WTC11 (cell line): Measurements from ENCODE around the gene OPTC. TPM values are rescaled to one million over a fixed set of nuclear protein-coding genes. Genes with fewer than 3 reads are reported as not detected.

Experiments
- ATAC-seq: fragments of 200-7000 bp; cut with Tn5 transposase; 2 replicates; pipeline ENCODE4 v1.10.0; 2021; ENCODE audit warnings: mild to moderate bottlenecking, moderate library complexity
- CTCF ChIA-PET: fragments of 300-600 bp; sonication (Branson Sonifier 250); formaldehyde crosslinking; loops from one replicate; lab custom pipeline; 2021; ENCODE audit warnings: antibody characterized with exemption; lab: Charles Lee
- POLR2A ChIA-PET: fragments of 350-600 bp; sonication (Branson Sonifier 250); formaldehyde crosslinking; loops from one replicate; lab custom pipeline; 2021; ENCODE audit warnings: antibody characterized with exemption; lab: Charles Lee
- DNase-seq: peaks from one replicate; pipeline ENCODE4 v3.0.0; 2021; ENCODE audit warnings: low spot score
- H3K27ac Mint-ChIP-seq: 2 replicates; pipeline ENCODE4 v1.8.0; 2021; ENCODE audit warnings: mixed read lengths
- H3K27me3 Mint-ChIP-seq: 2 replicates; pipeline ENCODE4 v1.8.0; 2021; ENCODE audit warnings: low read depth, mild to moderate bottlenecking, moderate library complexity, mixed read lengths
- H3K36me3 Mint-ChIP-seq: 2 replicates; pipeline ENCODE4 v1.8.0; 2021; ENCODE audit warnings: mixed read lengths
- H3K4me1 Mint-ChIP-seq: 2 replicates; pipeline ENCODE4 v1.8.0; 2022; ENCODE audit warnings: mixed read lengths
- H3K4me3 Mint-ChIP-seq: 2 replicates; pipeline ENCODE4 v1.8.0; 2021; ENCODE audit warnings: mild to moderate bottlenecking, moderate library complexity, mixed read lengths
- H3K9me3 Mint-ChIP-seq: 2 replicates; pipeline ENCODE4 v1.8.0; 2021; ENCODE audit warnings: mixed read lengths
- CTCF ChIP-seq: fragments of 200-600 bp; IDR thresholded peaks from 2 replicates; pipeline ENCODE4 v1.8.0; 2022; ENCODE audit warnings: antibody characterized with exemption
- GTF2I ChIP-seq: fragments of 250-450 bp; sonication (Bioruptor Pico); conservative IDR thresholded peaks from 2 replicates; pipeline ENCODE4 v1.4.0; 2021; ENCODE audit warnings: mild to moderate bottlenecking
- HMGA2 ChIP-seq: fragments of 250-450 bp; sonication (Bioruptor Pico); IDR thresholded peaks from 2 replicates; pipeline ENCODE4 v1.4.0; 2021; ENCODE audit warnings: mild to moderate bottlenecking, moderate library complexity
- IRF2 ChIP-seq: sonication (generic); formaldehyde crosslinking; IDR thresholded peaks from 2 replicates; pipeline ENCODE4 v1.8.0; 2022; ENCODE audit warnings: low read depth, missing genetic modification reagents, borderline replicate concordance
- SMAD4 ChIP-seq: sonication (generic); formaldehyde crosslinking; IDR thresholded peaks from 2 replicates; pipeline ENCODE4 v1.8.0; 2022; ENCODE audit warnings: mild to moderate bottlenecking, missing genetic modification reagents
- ZBTB43 ChIP-seq: sonication (generic); formaldehyde crosslinking; IDR thresholded peaks from 2 replicates; pipeline ENCODE4 v1.8.1; 2023; ENCODE audit warnings: mild to moderate bottlenecking, missing genetic modification reagents
- ZNF138 ChIP-seq: sonication (generic); formaldehyde crosslinking; conservative IDR thresholded peaks from 2 replicates; pipeline ENCODE4 v1.8.1; 2022; ENCODE audit warnings: mild to moderate bottlenecking, moderate library complexity, missing genetic modification reagents
- ZNF219 ChIP-seq: sonication (generic); formaldehyde crosslinking; IDR thresholded peaks from 2 replicates; pipeline ENCODE4 v1.8.0; 2023; ENCODE audit warnings: missing genetic modification reagents, mild to moderate bottlenecking, borderline replicate concordance
- ZNF232 ChIP-seq: sonication (generic); formaldehyde crosslinking; IDR thresholded peaks from 2 replicates; pipeline ENCODE4 v1.8.0; 2022; ENCODE audit warnings: mild to moderate bottlenecking, missing genetic modification reagents
- ZNF423 ChIP-seq: fragments of 250-450 bp; sonication (Bioruptor Pico); IDR thresholded peaks from 2 replicates; pipeline ENCODE4 v2.1.2; 2022; ENCODE audit warnings: mild to moderate bottlenecking, moderate library complexity
- total RNA-seq: library from RNA; stranded (reverse); gene quantifications from 3 replicates; pipeline ENCODE4 v1.2.3, GENCODE V29; 2021
- TF ChIP-seq, protein P1 (sequence below): sonication (generic); formaldehyde crosslinking; IDR thresholded peaks from 2 replicates; pipeline ENCODE4 v1.8.1; 2023; ENCODE audit warnings: mild to moderate bottlenecking, moderate library complexity, missing genetic modification reagents
- TF ChIP-seq, protein P2 (sequence below): fragments of 250-450 bp; sonication (Bioruptor Pico); IDR thresholded peaks from 2 replicates; pipeline ENCODE4 v1.9.0; 2021; ENCODE audit warnings: mild to moderate bottlenecking, borderline replicate concordance
- TF ChIP-seq, protein P3 (sequence below): sonication (generic); formaldehyde crosslinking; IDR thresholded peaks from 2 replicates; pipeline ENCODE4 v1.8.1; 2023; ENCODE audit warnings: mild to moderate bottlenecking, missing genetic modification reagents, borderline replicate concordance
- TF ChIP-seq, protein P4 (sequence below): fragments of 250-450 bp; sonication (Bioruptor Pico); IDR thresholded peaks from 2 replicates; pipeline ENCODE4 v1.8.0; 2021; ENCODE audit warnings: mild to moderate bottlenecking
- TF ChIP-seq, protein P5 (sequence below): sonication (generic); formaldehyde crosslinking; IDR thresholded peaks from 2 replicates; pipeline ENCODE4 v1.8.0; 2022; ENCODE audit warnings: mild to moderate bottlenecking, missing genetic modification reagents

The OPTC gene
- total RNA-seq, 1 experiment from 2014 or later, result 0.55 TPM

DNA sequence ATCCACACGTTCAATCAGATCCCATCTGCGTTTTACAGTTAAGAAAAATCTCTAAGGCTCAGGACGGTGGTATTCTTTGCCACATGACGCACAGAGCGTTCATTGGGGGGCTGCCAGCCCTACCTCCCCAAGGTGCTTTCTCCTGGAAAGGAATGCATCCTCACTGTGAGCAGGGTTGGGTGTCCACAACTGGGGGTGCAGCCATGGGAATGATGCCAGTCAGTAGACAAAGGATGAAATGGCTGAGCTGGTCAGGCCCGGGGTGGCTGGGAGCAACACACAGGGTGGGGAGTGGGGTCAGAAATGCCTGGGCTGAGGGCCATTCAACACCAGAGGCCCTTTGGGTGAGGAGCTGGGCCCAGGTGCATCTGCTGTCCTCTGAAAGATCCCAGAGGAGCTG lies 25.9 kb downstream of the OPTC start:
- ChIA-PET CTCF (interaction anchor here (1.0 to 3.1 kb wide), 17 partner anchors 8 to 926 kb away, joined by 3 to 22 read pairs (median 5); partner anchors contain the start of gene PRELP), POLR2A (interaction anchor here (1.0 to 1.4 kb wide), 4 partner anchors 12 to 182 kb away, joined by 3 to 4 read pairs (median 3); no protein-coding TSS in a partner anchor)
- H3K27ac Mint-ChIP-seq, result no peak overlapping the region

DNA sequence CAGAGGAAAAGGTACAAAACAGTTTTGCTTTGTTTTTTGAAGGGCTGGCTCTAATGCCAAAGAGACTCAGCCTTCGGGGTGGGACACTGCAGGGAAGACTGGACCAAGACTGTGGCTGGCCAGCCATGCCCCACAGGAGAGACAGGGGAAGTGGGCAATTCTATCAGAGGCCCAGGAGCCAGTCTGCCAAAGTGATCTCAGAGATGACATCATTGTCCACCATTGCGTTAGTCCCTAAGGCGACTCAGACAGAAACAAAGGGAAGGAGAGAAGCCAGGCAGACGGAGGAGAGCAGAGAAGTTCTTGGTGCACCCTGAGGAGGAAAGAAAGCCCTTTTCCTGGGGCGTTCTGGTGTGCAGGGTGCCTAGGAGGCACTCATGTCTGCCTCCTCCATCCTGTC lies 26.4 kb downstream of the OPTC start:
- DNase-seq (no peak), ATAC-seq (no peak)
- no peaks in the 10 kb centered on the region for H3K9me3 Mint-ChIP-seq
- ChIA-PET POLR2A (interaction anchor here (1.4 kb wide), 1 partner anchor 108 kb away, joined by 3 read pairs; no protein-coding TSS in a partner anchor), CTCF (interaction anchor here (1.0 to 2.6 kb wide), 6 partner anchors 16 to 253 kb away, joined by 4 to 9 read pairs (median 8); partner anchors contain the start of gene PRELP)
- no peaks in the 10 kb centered on the region for H3K36me3 Mint-ChIP-seq
- no peak overlapping the region for H3K4me3 Mint-ChIP-seq
- peaks cover 73% of the 10 kb centered on the region for H3K4me1 Mint-ChIP-seq
- H3K27ac Mint-ChIP-seq, result no peak overlapping the region
- peaks cover 78% of the 10 kb centered on the region for H3K27me3 Mint-ChIP-seq
- TF ChIP-seq ZNF219 (CRISPR knock-in tag) (no peak), SMAD4 (no peak), ZNF232 (no peak), ZBTB43 (CRISPR knock-in tag) (no peak), GTF2I (CRISPR knock-in tag) (no peak), IRF2 (CRISPR knock-in tag) (no peak), HMGA2 (CRISPR knock-in tag) (no peak), ZNF138 (CRISPR knock-in tag) (no peak), ZNF423 (CRISPR knock-in tag) (no peak)
- TF ChIP-seq, protein P1, sequence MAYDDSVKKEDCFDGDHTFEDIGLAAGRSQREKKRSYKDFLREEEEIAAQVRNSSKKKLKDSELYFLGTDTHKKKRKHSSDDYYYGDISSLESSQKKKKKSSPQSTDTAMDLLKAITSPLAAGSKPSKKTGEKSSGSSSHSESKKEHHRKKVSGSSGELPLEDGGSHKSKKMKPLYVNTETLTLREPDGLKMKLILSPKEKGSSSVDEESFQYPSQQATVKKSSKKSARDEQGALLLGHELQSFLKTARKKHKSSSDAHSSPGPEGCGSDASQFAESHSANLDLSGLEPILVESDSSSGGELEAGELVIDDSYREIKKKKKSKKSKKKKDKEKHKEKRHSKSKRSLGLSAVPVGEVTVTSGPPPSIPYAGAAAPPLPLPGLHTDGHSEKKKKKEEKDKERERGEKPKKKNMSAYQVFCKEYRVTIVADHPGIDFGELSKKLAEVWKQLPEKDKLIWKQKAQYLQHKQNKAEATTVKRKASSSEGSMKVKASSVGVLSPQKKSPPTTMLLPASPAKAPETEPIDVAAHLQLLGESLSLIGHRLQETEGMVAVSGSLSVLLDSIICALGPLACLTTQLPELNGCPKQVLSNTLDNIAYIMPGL, result no peak
- TF ChIP-seq, protein P2, sequence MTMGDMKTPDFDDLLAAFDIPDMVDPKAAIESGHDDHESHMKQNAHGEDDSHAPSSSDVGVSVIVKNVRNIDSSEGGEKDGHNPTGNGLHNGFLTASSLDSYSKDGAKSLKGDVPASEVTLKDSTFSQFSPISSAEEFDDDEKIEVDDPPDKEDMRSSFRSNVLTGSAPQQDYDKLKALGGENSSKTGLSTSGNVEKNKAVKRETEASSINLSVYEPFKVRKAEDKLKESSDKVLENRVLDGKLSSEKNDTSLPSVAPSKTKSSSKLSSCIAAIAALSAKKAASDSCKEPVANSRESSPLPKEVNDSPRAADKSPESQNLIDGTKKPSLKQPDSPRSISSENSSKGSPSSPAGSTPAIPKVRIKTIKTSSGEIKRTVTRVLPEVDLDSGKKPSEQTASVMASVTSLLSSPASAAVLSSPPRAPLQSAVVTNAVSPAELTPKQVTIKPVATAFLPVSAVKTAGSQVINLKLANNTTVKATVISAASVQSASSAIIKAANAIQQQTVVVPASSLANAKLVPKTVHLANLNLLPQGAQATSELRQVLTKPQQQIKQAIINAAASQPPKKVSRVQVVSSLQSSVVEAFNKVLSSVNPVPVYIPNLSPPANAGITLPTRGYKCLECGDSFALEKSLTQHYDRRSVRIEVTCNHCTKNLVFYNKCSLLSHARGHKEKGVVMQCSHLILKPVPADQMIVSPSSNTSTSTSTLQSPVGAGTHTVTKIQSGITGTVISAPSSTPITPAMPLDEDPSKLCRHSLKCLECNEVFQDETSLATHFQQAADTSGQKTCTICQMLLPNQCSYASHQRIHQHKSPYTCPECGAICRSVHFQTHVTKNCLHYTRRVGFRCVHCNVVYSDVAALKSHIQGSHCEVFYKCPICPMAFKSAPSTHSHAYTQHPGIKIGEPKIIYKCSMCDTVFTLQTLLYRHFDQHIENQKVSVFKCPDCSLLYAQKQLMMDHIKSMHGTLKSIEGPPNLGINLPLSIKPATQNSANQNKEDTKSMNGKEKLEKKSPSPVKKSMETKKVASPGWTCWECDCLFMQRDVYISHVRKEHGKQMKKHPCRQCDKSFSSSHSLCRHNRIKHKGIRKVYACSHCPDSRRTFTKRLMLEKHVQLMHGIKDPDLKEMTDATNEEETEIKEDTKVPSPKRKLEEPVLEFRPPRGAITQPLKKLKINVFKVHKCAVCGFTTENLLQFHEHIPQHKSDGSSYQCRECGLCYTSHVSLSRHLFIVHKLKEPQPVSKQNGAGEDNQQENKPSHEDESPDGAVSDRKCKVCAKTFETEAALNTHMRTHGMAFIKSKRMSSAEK, result no peak
- TF ChIP-seq, protein P3, sequence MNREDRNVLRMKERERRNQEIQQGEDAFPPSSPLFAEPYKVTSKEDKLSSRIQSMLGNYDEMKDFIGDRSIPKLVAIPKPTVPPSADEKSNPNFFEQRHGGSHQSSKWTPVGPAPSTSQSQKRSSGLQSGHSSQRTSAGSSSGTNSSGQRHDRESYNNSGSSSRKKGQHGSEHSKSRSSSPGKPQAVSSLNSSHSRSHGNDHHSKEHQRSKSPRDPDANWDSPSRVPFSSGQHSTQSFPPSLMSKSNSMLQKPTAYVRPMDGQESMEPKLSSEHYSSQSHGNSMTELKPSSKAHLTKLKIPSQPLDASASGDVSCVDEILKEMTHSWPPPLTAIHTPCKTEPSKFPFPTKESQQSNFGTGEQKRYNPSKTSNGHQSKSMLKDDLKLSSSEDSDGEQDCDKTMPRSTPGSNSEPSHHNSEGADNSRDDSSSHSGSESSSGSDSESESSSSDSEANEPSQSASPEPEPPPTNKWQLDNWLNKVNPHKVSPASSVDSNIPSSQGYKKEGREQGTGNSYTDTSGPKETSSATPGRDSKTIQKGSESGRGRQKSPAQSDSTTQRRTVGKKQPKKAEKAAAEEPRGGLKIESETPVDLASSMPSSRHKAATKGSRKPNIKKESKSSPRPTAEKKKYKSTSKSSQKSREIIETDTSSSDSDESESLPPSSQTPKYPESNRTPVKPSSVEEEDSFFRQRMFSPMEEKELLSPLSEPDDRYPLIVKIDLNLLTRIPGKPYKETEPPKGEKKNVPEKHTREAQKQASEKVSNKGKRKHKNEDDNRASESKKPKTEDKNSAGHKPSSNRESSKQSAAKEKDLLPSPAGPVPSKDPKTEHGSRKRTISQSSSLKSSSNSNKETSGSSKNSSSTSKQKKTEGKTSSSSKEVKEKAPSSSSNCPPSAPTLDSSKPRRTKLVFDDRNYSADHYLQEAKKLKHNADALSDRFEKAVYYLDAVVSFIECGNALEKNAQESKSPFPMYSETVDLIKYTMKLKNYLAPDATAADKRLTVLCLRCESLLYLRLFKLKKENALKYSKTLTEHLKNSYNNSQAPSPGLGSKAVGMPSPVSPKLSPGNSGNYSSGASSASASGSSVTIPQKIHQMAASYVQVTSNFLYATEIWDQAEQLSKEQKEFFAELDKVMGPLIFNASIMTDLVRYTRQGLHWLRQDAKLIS (CRISPR knock-in tag), result no peak
- TF ChIP-seq, protein P4, sequence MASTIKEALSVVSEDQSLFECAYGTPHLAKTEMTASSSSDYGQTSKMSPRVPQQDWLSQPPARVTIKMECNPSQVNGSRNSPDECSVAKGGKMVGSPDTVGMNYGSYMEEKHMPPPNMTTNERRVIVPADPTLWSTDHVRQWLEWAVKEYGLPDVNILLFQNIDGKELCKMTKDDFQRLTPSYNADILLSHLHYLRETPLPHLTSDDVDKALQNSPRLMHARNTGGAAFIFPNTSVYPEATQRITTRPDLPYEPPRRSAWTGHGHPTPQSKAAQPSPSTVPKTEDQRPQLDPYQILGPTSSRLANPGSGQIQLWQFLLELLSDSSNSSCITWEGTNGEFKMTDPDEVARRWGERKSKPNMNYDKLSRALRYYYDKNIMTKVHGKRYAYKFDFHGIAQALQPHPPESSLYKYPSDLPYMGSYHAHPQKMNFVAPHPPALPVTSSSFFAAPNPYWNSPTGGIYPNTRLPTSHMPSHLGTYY (CRISPR knock-in tag), result no peak

More for the DNA sequence above, 25.9 kb downstream of the OPTC start:
- Mint-ChIP-seq H3K36me3 (no peaks in the 10 kb centered on the region), H3K9me3 (no peaks in the 10 kb centered on the region), H3K4me3 (no peak overlapping the region), H3K4me1 (peaks cover 72% of the 10 kb centered on the region), H3K27me3 (peaks cover 82% of the 10 kb centered on the region)
- ATAC-seq, result no peak
- DNase-seq, result no peak
- TF ChIP-seq CTCF, result no peak
- TF ChIP-seq, protein P5, sequence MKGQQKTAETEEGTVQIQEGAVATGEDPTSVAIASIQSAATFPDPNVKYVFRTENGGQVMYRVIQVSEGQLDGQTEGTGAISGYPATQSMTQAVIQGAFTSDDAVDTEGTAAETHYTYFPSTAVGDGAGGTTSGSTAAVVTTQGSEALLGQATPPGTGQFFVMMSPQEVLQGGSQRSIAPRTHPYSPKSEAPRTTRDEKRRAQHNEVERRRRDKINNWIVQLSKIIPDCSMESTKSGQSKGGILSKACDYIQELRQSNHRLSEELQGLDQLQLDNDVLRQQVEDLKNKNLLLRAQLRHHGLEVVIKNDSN, result no peak
- TF ChIP-seq, all 79 proteins: peak for 0
